SK-N-MC (cell line): ENCODE data around the gene AGMO.

Experiments
- EZH2 ChIP-seq: fragments of 200-600 bp; sonication (generic); IDR thresholded peaks from one replicate; pipeline ENCODE4 v1.6.1; 2017; ENCODE audit warnings: antibody characterized with exemption
- FOXP2 ChIP-seq: optimal IDR thresholded peaks from 2 replicates; pipeline ENCODE3; 2011; ENCODE audit warnings: mild to moderate bottlenecking, moderate library complexity; ENCODE audit not compliant: insufficient read depth; ENCODE audit errors: extremely low read length, control extremely low read depth
- POLR2AphosphoS5 ChIP-seq: IDR thresholded peaks from 2 replicates; pipeline ENCODE4 v1.6.1; 2012; ENCODE audit warnings: mild to moderate bottlenecking, low read depth, low read length, borderline replicate concordance

DNA sequence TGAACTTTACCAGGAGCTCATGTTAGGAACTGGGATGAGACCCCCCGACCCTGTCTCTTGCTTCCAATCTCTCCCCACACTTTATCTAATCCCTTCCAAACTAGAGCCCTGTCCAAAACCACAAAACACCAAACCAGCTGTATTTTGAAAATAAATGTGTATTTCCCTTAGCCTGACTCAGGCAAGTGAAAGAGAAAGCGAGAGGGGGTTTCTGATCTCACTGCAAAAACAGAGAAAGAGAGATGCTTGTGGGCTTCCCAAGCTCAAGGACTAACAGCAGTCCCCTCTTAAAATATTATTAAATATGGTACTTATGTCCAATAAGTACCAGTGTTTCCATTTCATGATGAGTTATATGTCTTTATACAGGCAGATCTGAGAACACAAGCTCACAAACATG lies 122.0 kb downstream of the AGMO start:
- TF ChIP-seq POLR2AphosphoS5: no peak
- TF ChIP-seq EZH2: no peak
- no peak for TF ChIP-seq FOXP2
